HK-2 (cell line): ENCODE data around the gene PTCRA.
A peak's percentile ranks its signal among the peaks of the same experiment; 100 is the strongest.
"Not testable (repeated sequence)": the region's sequence is repeated elsewhere in the genome, so short reads cannot be mapped to it uniquely, and the experiment has no call there.

Source experiments
- DNase-seq: peaks from one replicate; pipeline ENCODE4 v3.0.0-alpha.2; 2018; ENCODE audit not compliant: unreplicated experiment

Gene PTCRA

DNA sequence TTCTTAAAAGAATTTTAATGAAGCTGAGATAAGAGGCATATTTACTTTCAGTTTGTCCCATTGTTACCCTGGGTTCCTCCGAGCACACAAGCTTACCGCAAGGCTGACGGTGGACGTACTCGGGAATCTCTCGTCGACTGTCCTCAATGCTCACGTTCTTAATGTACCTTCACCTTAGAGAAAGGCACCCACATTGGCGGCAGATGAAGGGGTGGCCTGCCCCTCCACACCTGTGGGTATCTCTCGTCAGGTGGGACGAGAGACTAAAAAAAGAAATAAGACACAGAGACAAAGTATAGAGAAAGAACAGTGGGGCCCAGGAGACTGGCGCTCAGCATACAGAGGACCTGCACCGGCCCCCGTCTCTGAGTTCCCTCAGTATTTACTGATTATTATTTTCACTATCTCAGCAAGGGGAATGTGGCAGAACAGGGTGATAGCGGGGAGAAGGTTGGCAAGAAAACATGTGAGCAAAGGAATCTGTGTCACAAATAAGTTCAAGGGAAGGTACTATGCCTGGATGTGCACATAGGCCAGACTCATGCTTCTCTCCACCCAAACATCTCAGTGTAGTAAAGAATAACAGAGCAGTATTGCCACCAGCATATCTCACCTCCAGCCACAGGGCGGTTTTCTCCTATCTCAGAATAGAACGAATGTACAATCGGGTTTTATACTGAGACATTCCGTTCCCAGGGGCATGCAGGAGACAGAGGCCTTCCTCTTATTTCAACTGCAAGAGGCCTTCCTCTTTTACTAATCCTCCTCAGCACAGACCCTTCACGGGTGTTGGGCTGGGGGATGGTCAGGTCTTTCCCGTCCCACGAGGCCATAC, 13.2 kb upstream of the PTCRA start:
- not testable (repeated sequence) for DNase-seq

DNA sequence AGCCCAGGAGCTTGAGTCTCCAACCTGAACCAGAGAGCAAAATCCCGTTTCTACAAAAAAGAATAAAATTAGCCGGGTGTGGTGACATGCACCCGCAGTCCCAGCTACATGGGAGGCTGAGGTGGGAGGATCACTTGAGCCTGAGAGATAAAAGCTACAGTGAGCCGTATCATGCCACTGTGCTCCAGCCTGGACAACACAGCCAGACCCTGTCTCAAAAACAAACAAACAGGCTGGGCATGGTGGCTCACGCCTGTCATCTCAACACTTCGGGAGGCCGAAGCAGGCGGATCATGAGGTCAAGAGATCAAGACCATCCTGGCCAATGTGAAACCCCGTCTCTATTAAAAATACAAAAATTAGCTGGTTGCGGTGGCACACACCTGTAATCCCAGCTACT, 11.4 kb upstream of the PTCRA start:
- DNase-seq, result no peak

DNA sequence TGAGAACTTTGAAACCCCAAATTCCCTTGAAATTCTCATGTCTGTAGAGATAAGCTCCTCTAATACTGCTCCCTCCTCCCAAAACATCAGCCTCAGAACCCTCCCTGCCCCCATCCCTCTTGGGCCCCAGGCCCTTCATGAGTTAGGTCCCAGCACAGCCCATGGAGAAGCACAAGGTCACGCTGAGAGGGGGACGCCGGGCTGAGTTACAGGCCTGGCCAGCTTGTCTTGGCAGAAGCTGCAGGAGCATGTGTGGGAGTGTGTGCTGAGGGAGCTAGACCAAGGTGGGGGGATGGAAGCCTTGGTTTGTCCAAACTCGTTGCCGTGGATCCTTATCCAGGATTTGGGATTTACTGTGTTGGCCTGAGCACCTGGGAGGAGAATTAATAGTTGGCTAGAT, 8.5 kb upstream of the PTCRA start:
- DNase-seq, result no peak

- no peak for DNase-seq
These were observed 6.0 kb upstream of the PTCRA start for GRCh38 chr6:42909835-42910234.

DNA sequence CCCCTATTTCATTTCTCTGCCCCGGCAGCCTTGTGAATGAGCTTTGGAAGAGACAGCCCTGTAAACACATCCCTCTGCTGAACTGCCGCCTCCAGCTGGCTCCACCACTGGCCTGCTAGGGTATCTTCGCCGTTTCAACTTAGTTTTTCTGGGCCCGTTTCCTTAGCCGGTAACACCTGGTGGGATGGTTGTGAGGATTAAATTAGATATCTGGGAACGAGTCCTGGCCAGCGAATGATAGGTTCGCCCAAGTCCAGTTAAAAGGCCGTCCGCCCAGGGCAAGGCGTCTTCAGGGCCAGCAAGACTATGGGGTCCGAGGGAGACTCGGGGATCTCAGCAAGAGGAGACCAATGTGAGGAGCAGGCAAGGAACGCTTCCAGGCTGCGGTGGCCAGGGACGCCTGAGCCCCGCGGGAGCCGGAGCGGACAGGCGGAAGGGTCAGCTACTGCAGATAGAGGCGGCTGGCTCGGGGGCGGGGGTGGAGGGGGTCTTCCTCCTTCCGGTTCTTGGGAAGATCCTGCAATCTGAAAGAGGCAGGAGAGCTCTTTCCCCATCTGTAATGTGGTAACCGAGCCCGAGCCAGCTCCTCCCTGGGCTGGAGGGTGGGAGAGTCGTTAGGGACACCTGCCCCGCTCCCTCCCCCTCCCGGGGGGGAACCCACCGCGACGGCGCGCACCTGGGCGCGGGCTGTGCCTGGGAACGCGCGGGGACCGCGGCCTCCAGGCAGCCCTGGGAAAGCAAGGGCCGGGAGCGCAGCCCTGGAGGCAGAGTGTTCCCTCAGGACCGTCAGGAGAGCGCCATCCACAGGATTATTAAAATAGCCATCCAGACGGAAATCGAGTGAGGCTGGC, 4.5 kb upstream of the PTCRA start:
- DNase-seq, result no peak

GRCh38 chr6:42914546-42914945, 1.3 kb upstream of the PTCRA start:
- no peak for DNase-seq

GRCh38 chr6:42916288-42916687, 435 bp downstream of the PTCRA start:
- DNase-seq, result no peak

DNA sequence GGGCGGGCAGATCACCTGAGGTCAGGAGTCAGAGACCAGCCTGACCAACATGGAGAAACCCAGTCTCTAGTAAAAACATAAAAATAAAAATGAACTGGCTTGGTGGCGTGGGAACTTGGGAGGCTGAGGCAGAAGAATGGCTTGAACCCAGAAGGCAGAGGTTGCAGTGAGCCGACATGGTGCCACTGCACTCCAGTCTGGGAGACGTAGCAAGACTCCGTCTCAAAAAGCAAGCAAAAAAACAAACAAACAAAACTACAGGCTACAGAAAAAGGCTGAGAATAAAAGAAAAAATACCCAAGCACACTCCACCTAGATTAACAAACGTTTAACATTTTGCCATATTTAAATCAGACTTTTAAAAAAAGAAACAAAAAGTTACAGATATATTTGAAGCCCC, 5.9 kb downstream of the PTCRA start:
- no peak for DNase-seq

DNA sequence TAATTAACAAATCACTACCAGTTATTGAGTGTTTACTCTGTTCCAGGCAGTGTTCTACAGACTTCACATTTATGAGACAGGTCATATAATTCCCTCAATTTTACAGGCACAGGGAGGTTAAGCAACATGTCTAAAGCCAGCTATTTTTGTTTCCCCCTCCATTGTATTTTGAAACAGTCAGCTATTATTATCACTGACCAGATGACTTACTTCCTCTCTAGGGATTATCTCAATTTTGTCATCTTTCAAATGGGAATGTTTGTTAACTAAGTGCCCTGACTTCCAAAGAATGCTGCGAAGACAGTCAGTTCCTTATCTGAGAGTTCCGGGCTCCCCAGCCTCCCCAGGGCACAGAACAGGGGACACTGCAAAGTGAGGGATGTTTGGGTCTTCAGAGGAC, 7.8 kb downstream of the PTCRA start:
- no peak for DNase-seq

DNA sequence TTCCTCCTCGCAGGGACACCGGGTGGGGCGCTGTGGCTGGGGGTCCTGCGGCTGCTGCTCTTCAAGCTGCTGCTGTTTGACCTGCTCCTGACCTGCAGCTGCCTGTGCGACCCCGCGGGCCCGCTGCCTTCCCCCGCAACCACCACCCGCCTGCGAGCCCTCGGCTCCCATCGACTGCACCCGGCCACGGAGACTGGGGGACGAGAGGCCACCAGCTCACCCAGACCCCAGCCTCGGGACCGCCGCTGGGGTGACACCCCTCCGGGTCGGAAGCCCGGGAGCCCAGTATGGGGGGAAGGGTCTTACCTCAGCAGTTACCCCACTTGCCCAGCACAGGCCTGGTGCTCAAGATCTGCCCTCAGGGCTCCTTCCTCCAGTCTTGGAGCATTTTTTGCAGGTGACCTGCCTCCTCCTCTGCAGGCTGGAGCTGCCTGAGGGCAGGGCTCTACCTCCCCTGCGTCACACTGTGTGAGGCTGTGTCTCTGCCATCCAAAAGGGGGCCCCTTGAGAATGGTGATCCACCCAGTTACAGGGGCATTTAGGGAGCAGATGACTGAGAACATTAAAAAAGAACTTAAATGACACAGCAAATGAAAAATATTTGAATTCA, 9.5 kb downstream of the PTCRA start:
- DNase-seq, result no peak

DNA sequence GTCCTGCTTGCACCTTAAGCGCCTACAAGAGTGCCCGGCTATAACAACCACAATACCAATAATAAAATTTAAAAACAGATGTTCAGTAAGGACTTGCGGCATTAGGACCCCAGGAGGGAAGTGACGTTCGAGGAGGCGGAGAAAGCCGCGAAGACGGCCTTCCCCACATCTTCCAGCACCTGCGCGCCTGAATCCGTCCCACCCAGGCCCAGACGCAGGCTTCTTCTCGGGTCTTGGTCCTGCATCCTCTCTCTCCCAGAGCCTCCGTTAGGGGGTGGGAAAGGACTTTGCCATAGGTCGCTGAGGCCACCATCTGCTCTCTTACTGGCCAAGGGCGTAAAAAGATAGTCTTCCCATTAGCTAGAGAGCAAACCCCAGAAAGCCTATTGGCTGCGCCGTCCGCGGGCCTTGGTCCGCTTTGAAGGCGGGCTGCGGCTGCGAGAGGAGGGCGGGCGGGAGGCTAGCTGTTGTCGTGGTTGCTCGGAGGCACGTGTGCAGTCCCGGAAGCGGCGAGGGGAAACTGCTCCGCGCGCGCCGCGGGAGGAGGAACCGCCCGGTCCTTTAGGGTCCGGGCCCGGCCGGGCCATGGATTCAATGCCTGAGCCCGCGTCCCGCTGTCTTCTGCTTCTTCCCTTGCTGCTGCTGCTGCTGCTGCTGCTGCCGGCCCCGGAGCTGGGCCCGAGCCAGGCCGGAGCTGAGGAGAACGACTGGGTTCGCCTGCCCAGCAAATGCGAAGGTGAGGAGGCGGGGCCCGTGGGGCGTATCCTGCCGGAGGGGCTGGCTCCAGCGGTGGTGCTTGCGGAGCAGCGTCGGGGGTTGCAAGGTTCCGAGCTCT, 13.3 kb downstream of the PTCRA start, which contains the start of gene CNPY3:
CNPY3 (plus strand) TSS at position 495 of the 835 bp plus-strand sequence; CDS start at position 586, 91 bp downstream.
- DNase-seq, result peak; percentile 97

DNA sequence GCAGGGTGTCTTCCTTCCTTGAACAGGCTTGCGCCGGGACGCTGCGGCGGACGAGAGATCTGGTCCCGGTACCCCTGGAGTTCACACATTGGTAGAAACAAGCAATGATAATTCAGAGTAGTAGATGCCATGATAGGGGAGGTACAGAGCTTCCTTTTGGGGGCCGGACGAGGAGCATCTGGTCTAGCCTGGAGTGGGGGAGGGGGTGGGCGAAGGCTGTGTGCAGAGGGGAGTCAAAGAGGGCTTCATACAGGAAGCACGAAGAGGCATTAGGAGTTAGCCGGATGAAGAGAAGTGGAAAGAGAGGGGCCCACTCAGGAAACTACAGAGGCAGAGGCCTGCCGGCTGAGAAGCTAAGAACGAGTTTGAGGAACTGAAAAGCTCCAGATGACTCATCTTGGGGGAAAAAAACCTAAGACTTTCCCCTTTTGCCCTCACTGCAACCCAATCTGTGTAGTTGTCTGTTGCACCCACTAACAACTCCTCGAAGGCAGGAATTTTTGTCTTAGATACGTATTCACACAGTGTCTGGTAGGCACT, 14.0 kb downstream of the PTCRA start:
- no peak for DNase-seq

- DNase-seq, result no peak
These were observed 16.6 kb downstream of the PTCRA start for GRCh38 chr6:42932412-42932811.

DNA sequence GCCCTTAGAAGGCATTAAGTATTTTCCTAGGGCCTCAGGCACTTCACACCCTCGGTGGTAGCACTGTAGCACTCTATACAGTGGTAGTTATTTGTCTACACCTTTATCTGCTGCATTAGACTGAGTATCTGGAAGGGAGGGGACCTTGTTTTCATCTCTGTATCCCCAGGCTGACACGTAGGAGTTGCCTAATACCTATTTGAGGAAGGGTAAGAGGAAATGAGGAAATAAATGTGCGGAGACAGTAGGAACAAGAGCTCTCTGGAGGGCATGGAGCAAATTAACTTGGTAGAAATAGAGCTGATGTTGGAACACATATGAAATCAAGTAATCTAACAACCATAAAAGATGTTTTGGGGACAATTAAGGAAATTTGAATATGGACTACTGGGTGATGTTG, 17.4 kb downstream of the PTCRA start:
- no peak for DNase-seq

- no peak for DNase-seq
These were observed 19.5 kb downstream of the PTCRA start for GRCh38 chr6:42935322-42935721.

DNA sequence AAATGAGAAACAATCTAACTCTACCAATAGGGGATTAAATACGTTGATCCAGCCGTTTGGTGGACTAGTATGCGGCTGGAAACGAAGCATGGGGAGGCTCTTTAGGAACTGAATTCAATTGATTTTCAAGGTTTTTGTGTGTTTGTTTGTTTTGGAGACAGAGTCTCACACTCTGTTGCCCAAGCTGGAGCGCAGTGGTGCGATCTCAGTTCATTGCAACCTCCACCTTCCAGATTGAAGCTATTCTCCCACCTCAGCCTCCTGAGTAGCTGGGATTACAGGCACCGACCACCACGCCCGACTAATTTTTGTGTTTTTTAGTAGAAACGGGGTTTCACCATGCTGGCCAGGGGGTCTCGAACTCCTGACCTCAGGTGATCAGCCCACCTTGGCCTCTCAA, 20.5 kb downstream of the PTCRA start:
- DNase-seq, result no peak

DNA sequence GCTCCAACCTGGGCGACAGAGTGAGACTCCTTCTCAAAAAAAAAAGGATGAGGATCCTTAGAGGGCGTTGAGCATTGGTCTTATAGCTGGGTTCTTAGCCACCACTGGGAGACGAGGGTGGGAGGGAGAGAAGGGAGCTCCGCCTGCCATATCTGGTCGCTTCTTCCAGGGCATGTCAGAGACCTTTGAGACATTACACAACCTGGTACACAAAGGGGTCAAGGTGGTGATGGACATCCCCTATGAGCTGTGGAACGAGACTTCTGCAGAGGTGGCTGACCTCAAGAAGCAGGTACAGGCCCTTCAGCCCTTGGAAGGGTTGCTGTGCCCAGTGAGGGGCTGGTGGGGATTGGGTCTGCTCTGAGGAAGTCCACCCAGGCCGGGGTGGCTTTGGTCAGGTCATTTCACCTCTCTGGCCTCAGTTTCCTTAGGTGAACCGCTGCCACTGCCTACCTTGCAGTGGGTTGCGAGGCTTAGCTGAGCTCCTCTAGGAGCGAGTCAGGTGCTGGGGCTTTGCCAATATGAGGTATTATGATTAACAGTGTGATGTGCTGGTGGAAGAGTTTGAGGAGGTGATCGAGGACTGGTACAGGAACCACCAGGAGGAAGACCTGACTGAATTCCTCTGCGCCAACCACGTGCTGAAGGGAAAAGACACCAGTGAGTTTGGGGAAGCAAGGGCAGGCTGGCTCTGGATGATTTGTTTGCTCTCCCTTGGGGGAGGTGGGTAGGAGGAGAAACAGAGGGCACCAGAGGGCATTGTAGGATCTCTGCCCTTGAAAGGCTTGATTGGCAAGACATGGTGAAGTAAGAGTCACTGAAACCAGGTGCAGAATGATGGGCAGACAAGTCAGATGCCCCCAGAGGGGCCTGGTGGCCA, 21.9 kb downstream of the PTCRA start:
- peak; percentile 24 for DNase-seq

GRCh38 chr6:42938428-42938796, 22.6 kb downstream of the PTCRA start:
- DNase-seq, result no peak

- DNase-seq, result no peak
These were observed 23.3 kb downstream of the PTCRA start for GRCh38 chr6:42938987-42939809.

DNA sequence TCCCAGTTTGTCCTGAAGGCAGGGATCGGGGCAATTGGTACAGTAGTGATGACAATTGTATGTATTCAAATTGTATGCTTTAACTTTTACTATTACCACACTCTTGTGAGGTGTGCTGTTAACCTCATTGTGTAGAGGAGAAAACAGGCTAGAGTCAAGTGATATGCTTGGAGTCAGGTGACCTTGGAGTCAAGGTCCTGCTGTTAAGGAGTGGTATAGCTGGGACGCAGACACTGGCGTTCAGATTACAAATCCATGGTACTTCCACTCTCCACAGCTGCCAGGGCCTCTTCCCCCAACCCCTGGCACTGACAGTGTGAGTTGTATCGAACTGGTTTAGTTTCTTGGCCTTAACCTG, 23.9 kb downstream of the PTCRA start:
- no peak for DNase-seq
